GM18870 (cell line): Measurements from ENCODE around the gene CD68.

Experiments
- ATAC-seq: cut with Tn5 transposase; IDR thresholded peaks from one replicate; pipeline ENCODE4 v1.9.1; 2021; ENCODE audit warnings: moderate library complexity; ENCODE audit not compliant: unreplicated experiment

The CD68 gene

GRCh38 chr17:7559320-7560171 is 19.9 kb upstream of the CD68 start:
- ATAC-seq: no peak

- no peak for ATAC-seq
Observed at GRCh38 chr17:7560172-7561027, 19.0 kb upstream of the CD68 start.

GRCh38 chr17:7561028-7561575 is 18.3 kb upstream of the CD68 start:
- peak; percentile 49 for ATAC-seq

GRCh38 chr17:7561589-7562207 is 17.7 kb upstream of the CD68 start, which contains the start of gene SENP3:
TSS of gene SENP3 (plus strand) at chr17:7561919. CDS start at chr17:7563077, 1,158 bp downstream.
- ATAC-seq: no peak

DNA sequence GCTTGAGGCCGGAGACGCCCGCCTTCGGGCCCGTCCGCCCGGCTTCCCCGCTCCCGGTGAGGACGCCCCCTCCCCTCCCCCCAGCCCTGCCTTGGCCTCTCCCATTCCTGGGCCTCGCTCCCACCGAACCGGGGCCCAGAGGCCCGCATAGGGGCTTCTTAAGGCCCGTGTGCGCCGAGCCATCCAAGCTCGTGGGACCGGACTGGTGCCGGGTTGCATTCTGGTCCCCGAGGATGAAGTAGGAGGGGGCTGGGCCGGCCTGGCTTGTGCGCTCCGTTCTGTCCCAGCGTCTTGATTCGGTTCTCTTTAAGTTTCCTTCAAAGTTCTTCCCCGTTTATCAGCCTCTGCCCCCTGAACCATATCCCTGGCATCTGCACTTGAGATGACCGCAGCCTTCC is 17.2 kb upstream of the CD68 start:
- ATAC-seq: no peak

- ATAC-seq: no peak
Observed at GRCh38 chr17:7563115-7563869, 16.1 kb upstream of the CD68 start.

DNA sequence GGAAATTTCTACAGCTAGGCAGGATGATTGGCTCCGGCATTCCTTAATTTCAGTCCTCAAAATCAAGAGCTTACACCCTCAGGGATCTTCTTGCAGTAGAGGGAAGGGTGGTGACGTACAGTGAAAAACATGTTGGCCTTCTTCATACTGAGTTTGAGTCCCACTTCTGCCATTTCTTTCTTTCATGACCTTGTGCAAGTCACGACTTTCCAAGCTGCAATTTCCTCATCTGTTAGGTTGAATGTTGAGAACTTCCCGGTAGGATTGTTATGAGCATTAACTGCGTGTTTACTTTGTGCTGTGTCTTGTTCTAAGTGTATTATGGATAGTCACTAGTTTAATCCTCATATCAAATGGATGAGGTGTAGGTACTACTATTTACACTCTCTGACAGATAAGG is 9.9 kb upstream of the CD68 start:
- ATAC-seq: no peak

DNA sequence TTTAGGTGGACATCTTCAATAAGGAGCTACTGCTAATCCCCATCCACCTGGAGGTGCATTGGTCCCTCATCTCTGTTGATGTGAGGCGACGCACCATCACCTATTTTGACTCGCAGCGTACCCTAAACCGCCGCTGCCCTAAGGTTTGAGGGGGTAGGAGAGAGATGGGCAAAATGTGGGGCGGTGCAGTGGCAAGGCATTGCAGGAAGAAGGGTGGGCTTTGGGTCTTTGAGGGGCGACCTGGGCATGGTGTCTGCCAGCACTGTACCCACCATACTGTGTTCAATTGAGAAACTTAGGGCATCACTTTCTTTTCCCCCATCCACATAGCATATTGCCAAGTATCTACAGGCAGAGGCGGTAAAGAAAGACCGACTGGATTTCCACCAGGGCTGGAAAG is 9.1 kb upstream of the CD68 start:
- no peak for ATAC-seq

DNA sequence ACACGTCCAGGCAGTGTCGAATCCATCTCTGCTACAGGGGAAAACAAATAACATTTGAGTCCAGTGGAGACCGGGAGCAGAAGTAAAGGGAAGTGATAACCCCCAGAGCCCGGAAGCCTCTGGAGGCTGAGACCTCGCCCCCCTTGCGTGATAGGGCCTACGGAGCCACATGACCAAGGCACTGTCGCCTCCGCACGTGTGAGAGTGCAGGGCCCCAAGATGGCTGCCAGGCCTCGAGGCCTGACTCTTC is 7.2 kb upstream of the CD68 start:
- no peak for ATAC-seq

DNA sequence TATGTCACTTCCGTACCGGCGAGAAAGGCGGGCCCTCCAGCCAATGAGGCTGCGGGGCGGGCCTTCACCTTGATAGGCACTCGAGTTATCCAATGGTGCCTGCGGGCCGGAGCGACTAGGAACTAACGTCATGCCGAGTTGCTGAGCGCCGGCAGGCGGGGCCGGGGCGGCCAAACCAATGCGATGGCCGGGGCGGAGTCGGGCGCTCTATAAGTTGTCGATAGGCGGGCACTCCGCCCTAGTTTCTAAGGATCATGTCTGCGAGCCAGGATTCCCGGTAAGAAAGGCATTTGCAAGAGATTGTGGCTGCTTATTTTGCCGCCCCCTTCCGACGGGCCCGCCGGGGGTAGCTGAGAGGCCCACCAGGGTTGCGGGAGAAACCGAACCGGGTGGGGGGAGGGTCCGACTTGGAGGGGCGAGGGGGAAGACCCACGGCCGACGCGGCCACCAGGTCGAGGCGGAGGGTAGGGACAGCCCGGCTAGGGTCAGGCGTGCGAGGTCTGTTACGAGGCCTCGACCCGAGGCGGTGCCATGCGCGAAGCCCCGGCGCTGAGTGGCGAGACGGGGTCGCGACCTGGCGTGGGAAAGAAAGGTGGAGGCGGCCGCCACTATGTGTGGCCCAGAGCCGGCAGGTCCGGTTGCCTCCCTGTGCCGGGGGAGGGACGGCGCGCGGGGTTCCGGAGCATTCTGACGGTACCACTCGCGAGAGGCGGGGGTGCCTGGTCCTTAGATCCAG is 6.7 kb upstream of the CD68 start:
- ATAC-seq: peak; percentile 90

DNA sequence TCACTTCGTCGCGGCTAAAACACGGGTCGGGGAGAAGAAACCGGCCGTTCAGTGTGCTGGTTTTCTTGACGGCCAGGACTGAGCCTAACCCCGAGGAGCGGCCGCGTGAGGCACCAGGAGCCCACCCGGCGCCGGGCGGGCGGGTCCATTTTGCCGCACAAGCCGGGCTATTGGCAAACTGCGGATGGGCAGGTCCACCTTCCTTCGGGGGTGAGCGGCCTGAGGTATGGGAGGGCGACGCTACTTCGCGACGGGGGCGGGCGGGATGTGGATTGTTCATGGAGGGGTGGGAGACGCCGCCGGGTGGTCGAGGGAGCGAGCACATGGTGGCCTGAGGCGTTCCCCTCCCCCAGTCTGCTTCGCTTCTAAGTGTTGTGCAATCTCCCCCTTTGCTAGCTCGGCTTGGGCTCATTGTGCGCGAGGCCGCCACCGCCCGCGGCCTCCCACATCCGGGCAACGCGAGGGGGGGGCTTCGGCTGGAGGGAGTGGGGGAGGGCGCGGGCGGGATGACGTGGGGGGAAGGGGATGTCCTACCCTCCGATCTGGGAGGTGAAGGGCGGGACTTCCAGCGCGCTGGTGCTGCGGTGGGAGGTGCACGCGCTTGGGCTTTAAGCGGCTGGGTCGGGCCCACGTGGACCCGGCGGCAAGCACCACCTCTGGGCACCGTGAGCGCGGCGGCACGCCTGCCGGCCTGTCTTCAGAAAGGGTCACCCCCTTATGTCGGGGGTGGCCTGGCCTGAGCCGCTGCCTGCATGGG is 5.9 kb upstream of the CD68 start:
- ATAC-seq: no peak

- ATAC-seq: no peak
Observed at GRCh38 chr17:7574176-7574953, 5.1 kb upstream of the CD68 start.

- no peak for ATAC-seq
Observed at GRCh38 chr17:7575481-7575883, 4.0 kb upstream of the CD68 start.

- no peak for ATAC-seq
Observed at GRCh38 chr17:7575959-7576358, 3.5 kb upstream of the CD68 start.

DNA sequence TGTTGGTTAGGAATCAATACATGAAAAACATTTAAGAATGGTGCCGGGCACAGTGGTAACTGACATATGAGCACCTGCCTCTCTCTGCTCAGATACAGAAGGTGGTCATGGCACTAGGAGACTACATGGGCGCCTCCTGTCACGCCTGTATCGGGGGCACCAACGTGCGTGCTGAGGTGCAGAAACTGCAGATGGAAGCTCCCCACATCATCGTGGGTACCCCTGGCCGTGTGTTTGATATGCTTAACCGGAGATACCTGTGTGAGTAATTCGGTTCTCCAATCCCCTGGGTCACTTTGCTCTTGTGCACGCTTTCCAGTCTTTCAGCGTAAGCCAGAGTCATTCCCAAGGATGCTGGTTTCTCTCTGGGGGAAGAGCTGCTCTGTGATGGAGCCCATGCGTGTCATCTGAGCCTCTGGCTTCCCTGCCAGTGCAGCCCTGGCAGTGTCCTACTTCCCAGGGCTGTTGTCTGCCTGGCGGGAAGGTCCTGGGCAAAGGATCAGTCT is 3.0 kb upstream of the CD68 start:
- ATAC-seq: no peak

- no peak for ATAC-seq
Observed at GRCh38 chr17:7577327-7578199, 1.9 kb upstream of the CD68 start.

DNA sequence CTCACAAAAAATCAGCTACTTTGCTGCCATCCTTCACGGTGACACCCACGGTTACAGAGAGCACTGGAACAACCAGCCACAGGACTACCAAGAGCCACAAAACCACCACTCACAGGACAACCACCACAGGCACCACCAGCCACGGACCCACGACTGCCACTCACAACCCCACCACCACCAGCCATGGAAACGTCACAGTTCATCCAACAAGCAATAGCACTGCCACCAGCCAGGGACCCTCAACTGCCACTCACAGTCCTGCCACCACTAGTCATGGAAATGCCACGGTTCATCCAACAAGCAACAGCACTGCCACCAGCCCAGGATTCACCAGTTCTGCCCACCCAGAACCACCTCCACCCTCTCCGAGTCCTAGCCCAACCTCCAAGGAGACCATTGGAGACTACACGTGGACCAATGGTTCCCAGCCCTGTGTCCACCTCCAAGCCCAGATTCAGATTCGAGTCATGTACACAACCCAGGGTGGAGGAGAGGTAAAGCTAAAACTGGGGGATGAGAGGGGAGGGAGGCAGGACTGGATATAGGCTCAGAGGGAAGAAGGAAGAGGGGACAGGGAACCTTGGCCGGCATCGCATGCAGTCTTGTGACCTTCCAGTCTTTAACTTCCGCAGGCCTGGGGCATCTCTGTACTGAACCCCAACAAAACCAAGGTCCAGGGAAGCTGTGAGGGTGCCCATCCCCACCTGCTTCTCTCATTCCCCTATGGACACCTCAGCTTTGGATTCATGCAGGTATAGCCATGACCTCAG is 581 bp downstream of the CD68 start:
- no peak for ATAC-seq
